Panc1 (cell line): ENCODE results near the gene ASL. TPM values are rescaled to one million over a fixed set of nuclear protein-coding genes. Genes with fewer than 3 reads are reported as not detected.

Source experiments
- ATAC-seq: fragments of 200-7000 bp; cut with Tn5 transposase; 2 replicates; pipeline ENCODE4 v1.9.1; 2020; ENCODE audit warnings: mild to moderate bottlenecking, moderate library complexity
- BruUV-seq: library from RNA; stranded (reverse); fragments of 400-500 nt; replicated peaks from 2 replicates; lab custom pipeline; 2021; lab: Mats Ljungman, UMichigan
- CTCF ChIA-PET: fragments of 300-600 bp; sonication (Branson Sonifier 250); formaldehyde crosslinking; loops from one replicate; lab custom pipeline; 2022; ENCODE audit warnings: antibody characterized with exemption; lab: Charles Lee
- POLR2A ChIA-PET: fragments of 300-600 bp; sonication (Branson Sonifier 250); formaldehyde crosslinking; loops from one replicate; lab custom pipeline; 2022; ENCODE audit warnings: antibody characterized with exemption; lab: Charles Lee
- DNase-seq: peaks from one replicate; pipeline ENCODE4 v3.0.0-alpha.2; 2010; ENCODE audit warnings: low read depth, low spot score
- H3K27ac ChIP-seq: 2 replicates; pipeline ENCODE4 v1.5.1; 2011; ENCODE audit warnings: mild to moderate bottlenecking, low read length, inconsistent platforms
- H3K27me3 ChIP-seq: fragments of 200-500 bp; sonication (Bioruptor generic); 2 replicates; pipeline ENCODE4 v1.6.0; 2014; ENCODE audit warnings: low read length, inconsistent platforms; ENCODE audit not compliant: control insufficient read depth, insufficient read depth
- H3K36me3 ChIP-seq: fragments of 200-500 bp; sonication (Bioruptor generic); 2 replicates; pipeline ENCODE4 v1.5.1; 2014; ENCODE audit warnings: inconsistent platforms, mild to moderate bottlenecking, low read length, moderate library complexity; ENCODE audit not compliant: control insufficient read depth, insufficient read depth
- H3K4me1 ChIP-seq: 2 replicates; pipeline ENCODE4 v1.5.1; 2011; ENCODE audit warnings: inconsistent platforms, mild to moderate bottlenecking, low read length, moderate library complexity; ENCODE audit not compliant: control insufficient read depth, insufficient read depth
- H3K4me3 ChIP-seq, 2 experiments: 2 replicates each; pipeline ENCODE4 v1.5.1; 2011 to 2012; ENCODE audit warnings: low read depth in 2 of 2, low read length in 2 of 2, mild to moderate bottlenecking in 2 of 2, inconsistent platforms in 1 of 2, moderate library complexity in 1 of 2
- H3K9me3 ChIP-seq: fragments of 200-500 bp; sonication (Bioruptor generic); 2 replicates; pipeline ENCODE4 v1.5.1; 2014; ENCODE audit warnings: low read depth, mild to moderate bottlenecking, inconsistent platforms, low read length, moderate library complexity; ENCODE audit not compliant: control insufficient read depth, insufficient read depth
- POLR2AphosphoS5 ChIP-seq: IDR thresholded peaks from 2 replicates; pipeline ENCODE4 v1.6.1; 2012; ENCODE audit warnings: mild to moderate bottlenecking, low read depth, low read length, moderate library complexity
- REST ChIP-seq, 2 experiments: IDR thresholded peaks; 2 replicates each; pipeline ENCODE4 v1.6.1; 2011 to 2012; ENCODE audit warnings: low read depth in 2 of 2, control low read depth in 1 of 2, low read length in 1 of 2, mild to moderate bottlenecking in 1 of 2, moderate library complexity in 1 of 2; ENCODE audit not compliant: insufficient read depth in 1 of 2
- SIN3A ChIP-seq: IDR thresholded peaks from 2 replicates; pipeline ENCODE4 v1.6.1; 2012; ENCODE audit warnings: low read depth, mild to moderate bottlenecking, low read length, moderate library complexity, borderline replicate concordance; ENCODE audit not compliant: insufficient read depth
- TCF7L2 ChIP-seq: IDR thresholded peaks from 2 replicates; pipeline ENCODE4 v1.6.1; 2011; ENCODE audit warnings: mild to moderate bottlenecking, low read depth, low read length, inconsistent platforms
- in situ Hi-C: cut with HindIII; loops from 2 replicates; pipeline ENCODE4 v1.10.0; 2016; ENCODE audit warnings: low sequenced_read_pairs, low pct_unique_long_range_greater_than_20kb
- intact Hi-C: fragments of 100-400 bp; cut with micrococcal nuclease; formaldehyde crosslinking; loops from one replicate; pipeline ENCODE4 v1.10.0; 2022; ENCODE audit not compliant: unreplicated experiment
- total RNA-seq: library from RNA; stranded (reverse); gene quantifications from one replicate; pipeline ENCODE4 v1.2.1, GENCODE V29; 2021; ENCODE audit not compliant: unreplicated experiment
- TF ChIP-seq, protein P1 (sequence below): fragments of 450-650 bp; IDR thresholded peaks from 2 replicates; pipeline ENCODE4 v1.5.1; 2017; ENCODE audit warnings: mild to moderate bottlenecking

The ASL gene
- total RNA-seq, 1 experiment from 2014 or later: 34.3 TPM

- TF ChIP-seq SIN3A (no peak), REST (IDR thresholded peaks at IDR 0.05; ENCODE audit: insufficient read depth in 1 of 2, low read depth in 2 of 2, low read length in 1 of 2) (no peak)
- TF ChIP-seq, protein P1, sequence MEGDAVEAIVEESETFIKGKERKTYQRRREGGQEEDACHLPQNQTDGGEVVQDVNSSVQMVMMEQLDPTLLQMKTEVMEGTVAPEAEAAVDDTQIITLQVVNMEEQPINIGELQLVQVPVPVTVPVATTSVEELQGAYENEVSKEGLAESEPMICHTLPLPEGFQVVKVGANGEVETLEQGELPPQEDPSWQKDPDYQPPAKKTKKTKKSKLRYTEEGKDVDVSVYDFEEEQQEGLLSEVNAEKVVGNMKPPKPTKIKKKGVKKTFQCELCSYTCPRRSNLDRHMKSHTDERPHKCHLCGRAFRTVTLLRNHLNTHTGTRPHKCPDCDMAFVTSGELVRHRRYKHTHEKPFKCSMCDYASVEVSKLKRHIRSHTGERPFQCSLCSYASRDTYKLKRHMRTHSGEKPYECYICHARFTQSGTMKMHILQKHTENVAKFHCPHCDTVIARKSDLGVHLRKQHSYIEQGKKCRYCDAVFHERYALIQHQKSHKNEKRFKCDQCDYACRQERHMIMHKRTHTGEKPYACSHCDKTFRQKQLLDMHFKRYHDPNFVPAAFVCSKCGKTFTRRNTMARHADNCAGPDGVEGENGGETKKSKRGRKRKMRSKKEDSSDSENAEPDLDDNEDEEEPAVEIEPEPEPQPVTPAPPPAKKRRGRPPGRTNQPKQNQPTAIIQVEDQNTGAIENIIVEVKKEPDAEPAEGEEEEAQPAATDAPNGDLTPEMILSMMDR: no peak
- ATAC-seq: no peak
- Histone ChIP-seq H3K36me3 (no peaks in the 10 kb centered on the region), H3K4me1 (no peaks in the 10 kb centered on the region), H3K27ac (no peak overlapping the region), H3K27me3 (no peaks in the 10 kb centered on the region), H3K9me3 (no peaks in the 10 kb centered on the region), H3K4me3 (no peak overlapping the region)
- ChIA-PET POLR2A (no interaction called here), CTCF (no interaction called here)
- intact Hi-C loops (no loop called here), in situ Hi-C loops (no loop called here)
- no TSS peak for BruUV-seq
- DNase-seq: no peak
Measured at GRCh38 chr7:66050990-66051448, 24.6 kb upstream of the ASL start.

- no TSS peak for BruUV-seq
- Histone ChIP-seq H3K27ac (no peak overlapping the region), H3K4me3 (no peak overlapping the region), H3K36me3 (no peaks in the 10 kb centered on the region), H3K4me1 (no peaks in the 10 kb centered on the region), H3K27me3 (no peaks in the 10 kb centered on the region), H3K9me3 (no peaks in the 10 kb centered on the region)
- in situ Hi-C loops: no loop called here
- intact Hi-C loops: no loop called here
- TF ChIP-seq REST (IDR thresholded peaks at IDR 0.05; ENCODE audit: insufficient read depth in 1 of 2, low read depth in 2 of 2, low read length in 1 of 2) (no peak), TCF7L2 (no peak), POLR2AphosphoS5 (no peak), SIN3A (no peak)
- TF ChIP-seq, protein P1: no peak
- ChIA-PET CTCF (interaction anchor here (0.6 kb wide), 1 partner anchor 102 kb away, joined by 5 read pairs; no protein-coding TSS in a partner anchor), POLR2A (no interaction called here)
- ATAC-seq (no peak), DNase-seq (no peak)
Measured at GRCh38 chr7:66052447-66052846, 23.2 kb upstream of the ASL start.
